ENCODE measurements around the gene AIG1. TPM values are rescaled to one million over a fixed set of nuclear protein-coding genes. Genes with fewer than 3 reads are reported as not detected.

AIG1 gene
- total and polyA plus RNA-seq, 2 of the 13 experiments (the other 11 are each of a cell fraction or from before 2014, with no cell fraction given): 115 to 197 TPM

- TF ChIP-seq GPBP1L1 (CRISPR knock-in tag; IDR thresholded peaks at IDR 0.05): no peak
- TF ChIP-seq GABPB1 (CRISPR knock-in tag; IDR thresholded peaks at IDR 0.05): no peak
- no peak for TF ChIP-seq MAX (IDR thresholded peaks at IDR 0.05)
- TF ChIP-seq ETV5 (CRISPR knock-in tag; IDR thresholded peaks at IDR 0.05; ENCODE audit: borderline replicate concordance): peak; percentile 59; the same call in 1 of the 2 replicates
- TF ChIP-seq AKNA (CRISPR knock-in tag; IDR thresholded peaks at IDR 0.05; ENCODE audit: borderline replicate concordance): no peak
- TF ChIP-seq ZBTB1 (CRISPR knock-in tag; IDR thresholded peaks at IDR 0.05; ENCODE audit: borderline replicate concordance): no peak
- TF ChIP-seq NR2F2 (IDR thresholded peaks at IDR 0.05; ENCODE audit: borderline replicate concordance, low read depth): peak; percentile 55
- TF ChIP-seq MIXL1 (CRISPR knock-in tag; IDR thresholded peaks at IDR 0.05): peak; percentile 90
- TF ChIP-seq FOXP1 (IDR thresholded peaks at IDR 0.05): no peak
- peak; percentile 69; the same call in 1 of the 2 replicates for TF ChIP-seq FOXP1 (CRISPR knock-in tag; IDR thresholded peaks at IDR 0.05)
- peak; percentile 29; the same call in 1 of the 2 replicates for TF ChIP-seq FOXO1 (CRISPR knock-in tag; IDR thresholded peaks at IDR 0.05)
- no peak for TF ChIP-seq TP53 (CRISPR knock-in tag; conservative IDR thresholded peaks at IDR 0.05)
- peak; percentile 70; the same call in 1 of the 2 replicates for TF ChIP-seq HMG20A (CRISPR knock-in tag; IDR thresholded peaks at IDR 0.05; ENCODE audit: borderline replicate concordance)
- TF ChIP-seq ZGPAT (CRISPR knock-in tag; IDR thresholded peaks at IDR 0.05): 0 out of 2 replicates have a peak, but pooled peaks have one; percentile 48
- TF ChIP-seq MED1 (CRISPR knock-in tag; IDR thresholded peaks at IDR 0.05): peak; percentile 58
- TF ChIP-seq NR2F1 (CRISPR knock-in tag; IDR thresholded peaks at IDR 0.05): peak; percentile 40 to 77; a peak in 3 of 4 replicates
- peak; percentile 50; the same call in 1 of the 2 replicates for TF ChIP-seq HDAC1 (CRISPR knock-in tag; IDR thresholded peaks at IDR 0.05)
- TF ChIP-seq IKZF1 (IDR thresholded peaks at IDR 0.05): no peak
- TF ChIP-seq ZNF558 (CRISPR knock-in tag; IDR thresholded peaks at IDR 0.05; ENCODE audit: borderline replicate concordance): no peak
- no peak for TF ChIP-seq KLF15 (CRISPR knock-in tag; IDR thresholded peaks at IDR 0.05; ENCODE audit: borderline replicate concordance)
- no peak for TF ChIP-seq GABPA (IDR thresholded peaks at IDR 0.05; ENCODE audit: low read depth, low read length)
- peak; percentile 33; the same call in 1 of the 2 replicates for TF ChIP-seq GABPA (CRISPR knock-in tag; IDR thresholded peaks at IDR 0.05; ENCODE audit: low read depth)
- TF ChIP-seq HOXA5 (CRISPR knock-in tag; IDR thresholded peaks at IDR 0.05): no peak
- peak; percentile 61; the same call in 1 of the 2 replicates for TF ChIP-seq HNF4G (IDR thresholded peaks at IDR 0.05; ENCODE audit: borderline replicate concordance, low read depth, low read length)
- TF ChIP-seq HNF4G (CRISPR knock-in tag; IDR thresholded peaks at IDR 0.05; ENCODE audit: borderline replicate concordance, low read depth): peak; percentile 75; the same call in 1 of the 2 replicates
Observed at GRCh38 chr6:143107440-143107839, 46.8 kb downstream of the AIG1 start (continued).

Data from HepG2 (cell line).